Urinary bladder (tissue), 2 donors: ENCODE data around the gene ZDHHC17. TPM values are rescaled to one million over a fixed set of nuclear protein-coding genes. Genes with fewer than 3 reads are reported as not detected.

Source experiments
- polyA plus RNA-seq: library from polyadenylated mRNA; stranded (reverse); fragments of 200-250 nt; gene quantifications from one replicate; pipeline ENCODE4 v1.2.3, GENCODE V29; 2013
- total RNA-seq: library from RNA; depleted of rRNA; stranded (reverse); fragments of >200 nt; gene quantifications from one replicate; pipeline ENCODE4 v1.2.3, GENCODE V29; 2014
- donor health status: healthy.

The ZDHHC17 gene
- total and polyA plus RNA-seq, 2 donors = 22.1 to 203 TPM

Other genes with a start within 250 kb of the ZDHHC17 start
- 153 TPM for gene OSBPL8, start 204.3 kb upstream of the ZDHHC17 start, total RNA-seq
- 24.4 TPM for gene OSBPL8, start 204.3 kb upstream of the ZDHHC17 start, polyA plus RNA-seq
- gene CSRP2, start 114.9 kb downstream of the ZDHHC17 start, total RNA-seq = 93.4 TPM
- 83.2 TPM for gene CSRP2, start 114.9 kb downstream of the ZDHHC17 start, polyA plus RNA-seq